NCI-H1436 treated with DMSO at 0.1 percent for 48 hours (cell line): ENCODE results near the gene NALCN.
"Not testable (repeated sequence)": the region's sequence is repeated elsewhere in the genome, so short reads cannot be mapped to it uniquely, and the experiment has no call there.

Experiments
- DNase-seq: peaks from one replicate; lab custom pipeline; 2025; lab: John Stamatoyannopoulos, UW

NALCN gene

GRCh38 chr13:101341464-101341863 lies 74.8 kb downstream of the NALCN start:
- DNase-seq, result no peak

- DNase-seq, result no peak
These were observed 77.1 kb downstream of the NALCN start for GRCh38 chr13:101339202-101339601.

- no peak for DNase-seq
These were observed 83.7 kb downstream of the NALCN start for GRCh38 chr13:101332583-101332982.

- no peak for DNase-seq
These were observed 84.6 kb downstream of the NALCN start for GRCh38 chr13:101331731-101332130.

GRCh38 chr13:101327871-101328270 lies 88.4 kb downstream of the NALCN start:
- no peak for DNase-seq

GRCh38 chr13:101326710-101327109 lies 89.6 kb downstream of the NALCN start:
- no peak for DNase-seq

- DNase-seq, result no peak
These were observed 90.9 kb downstream of the NALCN start for GRCh38 chr13:101325423-101325822.

GRCh38 chr13:101323601-101324000 lies 92.7 kb downstream of the NALCN start:
- DNase-seq, result no peak

- DNase-seq, result no peak
These were observed 98.3 kb downstream of the NALCN start for GRCh38 chr13:101317986-101318523.

- not testable (repeated sequence) for DNase-seq
These were observed 102.8 kb downstream of the NALCN start for GRCh38 chr13:101313479-101313878.

- no peak for DNase-seq
These were observed 107.2 kb downstream of the NALCN start for GRCh38 chr13:101309014-101309619.

- no peak for DNase-seq
These were observed 107.9 kb downstream of the NALCN start for GRCh38 chr13:101308247-101309013.

- no peak for DNase-seq
These were observed 109.1 kb downstream of the NALCN start for GRCh38 chr13:101307181-101307701.

- DNase-seq, result no peak
These were observed 109.5 kb downstream of the NALCN start for GRCh38 chr13:101306773-101307172.

GRCh38 chr13:101305981-101306411 lies 110.3 kb downstream of the NALCN start:
- no peak for DNase-seq

- no peak for DNase-seq
These were observed 112.8 kb downstream of the NALCN start for GRCh38 chr13:101303521-101303920.

- DNase-seq, result no peak
These were observed 115.3 kb downstream of the NALCN start for GRCh38 chr13:101301053-101301452.

- DNase-seq, result no peak
These were observed 115.8 kb downstream of the NALCN start for GRCh38 chr13:101300531-101300930.

- DNase-seq, result no peak
These were observed 117.8 kb downstream of the NALCN start for GRCh38 chr13:101298517-101298916.

GRCh38 chr13:101297794-101298193 lies 118.5 kb downstream of the NALCN start:
- no peak for DNase-seq

GRCh38 chr13:101292711-101293110 lies 123.6 kb downstream of the NALCN start:
- DNase-seq, result no peak

- no peak for DNase-seq
These were observed 124.4 kb downstream of the NALCN start for GRCh38 chr13:101291646-101292515.
